SK-N-MC (cell line): ENCODE measurements around the gene ACTMAP.

Experiments used
- EZH2 ChIP-seq: fragments of 200-600 bp; sonication (generic); IDR thresholded peaks from one replicate; pipeline ENCODE4 v1.6.1; 2017; ENCODE audit warnings: antibody characterized with exemption
- POLR2AphosphoS5 ChIP-seq: IDR thresholded peaks from 2 replicates; pipeline ENCODE4 v1.6.1; 2012; ENCODE audit warnings: mild to moderate bottlenecking, low read depth, low read length, borderline replicate concordance

DNA sequence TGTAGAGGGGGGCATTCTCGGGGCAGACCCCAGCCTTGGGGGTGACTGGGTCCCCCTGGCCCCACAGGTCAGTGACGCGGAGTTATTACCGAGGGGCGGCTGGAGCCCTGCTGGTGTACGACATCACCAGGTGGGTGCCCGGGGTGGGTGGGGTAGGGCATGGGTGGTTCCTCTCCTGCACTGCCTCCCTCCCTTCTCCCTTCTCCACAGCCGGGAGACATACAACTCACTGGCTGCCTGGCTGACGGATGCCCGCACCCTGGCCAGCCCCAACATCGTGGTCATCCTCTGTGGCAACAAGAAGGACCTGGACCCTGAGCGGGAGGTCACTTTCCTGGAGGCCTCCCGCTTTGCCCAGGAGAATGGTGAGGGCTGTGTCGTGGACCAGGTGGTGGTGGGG, 33.4 kb upstream of the ACTMAP start:
- TF ChIP-seq POLR2AphosphoS5 (no peak), EZH2 (no peak)
